Bone marrow (tissue), 2 donors: ENCODE data around the gene BTBD18.

Experiments
- DNase-seq, 2 donors: peaks; one replicate each; lab custom pipeline; 2025; lab: John Stamatoyannopoulos, UW

Gene BTBD18

DNA sequence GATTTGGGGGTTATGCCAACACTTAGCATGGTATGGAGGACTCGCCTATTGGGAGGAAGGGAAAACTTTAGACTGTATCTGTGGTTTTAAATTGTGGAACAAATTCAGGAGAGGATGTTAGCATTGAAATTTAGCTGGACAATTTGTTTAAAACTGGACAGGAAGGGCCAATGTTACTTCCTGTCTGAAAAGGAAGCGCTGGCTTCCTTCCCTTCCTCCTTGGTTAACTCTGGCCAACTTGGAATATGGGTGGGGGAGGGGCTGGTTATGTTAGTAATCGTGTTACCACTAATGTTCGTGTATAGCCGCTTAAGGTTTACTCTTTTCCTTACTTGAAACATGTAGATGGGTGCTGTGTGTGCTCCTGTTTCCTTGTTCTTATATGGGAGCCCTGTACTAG is 23.9 kb upstream of the BTBD18 start:
- no peak for DNase-seq

DNA sequence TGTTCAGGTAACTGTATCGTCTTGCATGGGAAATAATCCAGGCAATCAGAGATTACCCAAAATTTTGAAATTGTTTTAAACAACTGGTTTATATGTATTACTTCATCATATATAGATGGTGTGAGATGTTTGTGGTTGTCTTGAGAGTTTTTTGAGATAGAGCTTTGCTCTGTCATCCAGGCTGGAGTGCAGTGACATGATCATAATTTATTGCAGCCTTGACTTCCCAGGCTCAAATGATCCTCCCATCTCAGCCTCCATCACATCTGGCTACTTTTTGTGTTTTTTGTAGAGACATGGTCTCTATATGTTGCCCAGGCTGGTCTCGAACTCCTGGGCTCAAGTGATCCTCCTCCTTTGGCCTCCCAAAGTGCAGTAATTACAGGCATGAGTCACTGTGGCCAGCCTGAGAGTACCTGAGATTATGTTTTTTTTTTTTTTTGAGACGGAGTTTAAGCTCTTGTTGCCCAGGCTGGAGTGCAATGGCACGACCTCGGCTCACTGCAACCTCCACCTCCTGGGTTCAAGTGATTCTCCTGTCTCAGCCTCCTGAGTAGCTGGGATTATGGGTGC is 21.5 kb upstream of the BTBD18 start:
- DNase-seq: no peak

DNA sequence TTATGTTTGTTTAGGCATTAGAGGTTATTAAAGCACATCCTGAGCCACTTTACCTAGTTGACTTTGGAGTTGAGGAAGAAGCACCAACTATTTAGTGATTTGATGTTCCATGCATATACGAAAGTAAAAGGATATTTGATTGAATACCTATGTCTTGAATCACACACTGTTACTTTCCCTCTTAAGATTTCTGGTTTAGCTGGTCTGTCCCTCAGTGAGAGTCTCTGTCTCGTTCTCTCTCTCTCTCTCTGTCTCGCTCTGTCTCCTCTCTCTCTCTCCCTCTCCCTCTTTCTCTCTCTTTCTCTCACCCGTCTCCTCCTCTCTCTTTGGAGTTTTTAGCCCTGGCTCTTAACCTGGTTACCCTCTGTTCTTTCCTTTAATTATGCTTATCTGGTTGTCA is 20.9 kb upstream of the BTBD18 start:
- no peak for DNase-seq

DNA sequence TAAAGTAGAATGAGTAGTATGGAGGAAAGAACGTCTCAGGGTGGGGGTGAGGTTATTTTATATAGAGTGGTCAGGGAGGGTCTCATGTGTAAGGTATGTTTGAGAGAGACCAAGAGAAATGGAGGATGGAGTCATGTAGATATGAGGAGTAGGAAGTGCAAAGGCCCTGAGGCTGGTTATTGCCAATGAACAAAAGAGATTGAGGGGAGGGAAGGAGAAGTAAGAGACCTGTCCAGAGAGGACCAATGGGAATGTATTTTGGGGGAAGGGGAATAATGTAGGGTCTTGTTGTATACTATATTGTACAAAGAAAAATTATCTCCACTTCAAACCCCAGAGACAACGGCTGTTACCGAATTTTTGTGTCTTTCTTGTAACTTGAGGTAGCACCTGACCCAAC is 19.7 kb upstream of the BTBD18 start:
- no peak for DNase-seq

DNA sequence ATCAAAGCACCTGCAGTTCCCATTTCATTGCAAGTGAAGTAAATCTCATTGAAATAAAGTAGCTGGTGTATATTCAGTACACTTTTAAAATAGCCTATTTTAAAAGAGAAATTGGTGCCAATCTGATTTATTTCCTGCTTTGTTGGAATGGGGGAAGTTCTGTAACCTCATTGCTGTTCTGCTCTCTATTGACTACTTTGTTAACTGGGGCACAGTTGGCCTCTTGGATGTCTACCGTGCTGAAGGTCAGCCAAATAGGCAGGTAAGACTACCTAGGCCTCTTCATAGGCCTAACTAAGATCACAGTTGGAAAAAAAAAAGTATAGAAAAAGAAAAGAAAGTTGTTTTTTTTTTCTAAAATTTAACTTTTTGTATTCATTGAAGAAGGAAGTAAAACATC is 19.2 kb upstream of the BTBD18 start:
- DNase-seq: no peak

DNA sequence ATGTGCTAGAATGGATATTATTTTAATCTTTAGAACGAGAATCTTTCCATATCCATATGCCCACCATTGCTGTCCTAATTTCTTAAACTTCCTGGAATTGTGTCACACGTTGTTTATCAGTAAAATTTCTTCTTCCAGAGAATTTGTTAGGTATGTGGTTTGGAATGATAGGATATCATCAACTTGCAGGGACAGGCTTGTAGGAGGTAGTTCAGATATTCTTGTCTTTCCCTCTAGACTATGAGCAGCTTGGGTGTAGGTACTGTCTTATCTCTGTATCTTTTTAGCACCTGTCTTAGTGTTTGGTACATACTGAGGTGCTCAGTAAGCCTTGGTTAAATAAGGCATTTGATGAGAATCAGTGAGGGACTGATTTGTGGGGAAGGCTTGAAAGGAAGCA is 13.4 kb upstream of the BTBD18 start:
- DNase-seq: no peak

DNA sequence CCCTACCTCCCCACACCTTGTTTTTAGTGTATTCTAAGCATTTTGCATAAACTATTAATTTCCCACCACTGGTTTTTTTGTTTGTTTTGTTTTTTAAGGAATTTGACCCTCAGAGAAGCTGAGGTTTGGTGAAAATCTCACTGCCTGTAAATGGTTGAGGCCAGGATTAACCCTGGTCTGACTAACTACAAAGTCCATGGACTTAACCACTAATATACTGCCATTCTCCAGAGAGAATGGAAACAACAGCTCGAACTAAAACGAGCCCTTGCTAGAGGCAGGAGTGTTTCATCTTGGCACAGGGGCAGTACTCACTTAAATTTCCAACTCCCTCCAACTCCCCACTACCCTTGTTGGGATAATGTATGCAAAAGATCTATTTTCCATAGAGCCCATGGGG is 12.9 kb upstream of the BTBD18 start:
- no peak for DNase-seq

DNA sequence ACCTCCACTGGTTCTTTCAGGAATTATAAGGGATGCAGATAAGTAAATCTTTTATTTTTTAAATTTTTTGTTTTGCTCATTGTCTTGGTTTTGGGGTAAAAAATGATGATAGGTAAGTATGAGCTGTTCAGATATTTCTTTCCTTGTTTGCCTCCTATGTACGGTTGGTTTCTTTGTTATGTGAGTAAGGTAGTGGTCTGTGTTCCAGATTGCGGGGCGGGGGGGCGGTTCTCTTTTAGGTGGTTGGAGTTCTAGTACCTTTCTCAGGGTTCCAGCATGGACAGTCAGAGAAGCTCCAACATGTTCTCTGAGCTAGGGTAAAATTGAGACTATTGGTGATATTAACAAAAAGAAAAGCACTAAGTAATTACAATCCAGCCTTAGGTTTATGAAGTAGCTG is 12.4 kb upstream of the BTBD18 start:
- no peak for DNase-seq

DNA sequence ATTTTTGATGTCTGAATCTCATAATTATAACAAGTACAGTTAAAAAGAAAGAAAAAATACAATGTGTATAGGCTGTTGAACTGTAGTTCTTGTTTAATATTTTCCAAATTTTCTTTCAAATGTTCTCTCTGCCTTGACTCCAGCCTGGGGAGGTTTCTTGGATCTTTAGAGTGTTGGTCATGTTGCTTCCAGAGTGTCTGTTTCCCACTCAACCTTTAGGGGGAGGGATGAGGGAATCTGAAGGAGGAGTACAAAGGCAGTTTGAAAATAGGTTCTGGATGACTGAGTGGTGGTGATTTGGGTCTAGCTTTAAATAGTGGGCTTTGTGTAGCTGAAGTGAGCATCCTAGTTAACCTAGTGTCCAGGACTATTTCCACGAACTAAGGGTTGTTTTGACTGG is 11.9 kb upstream of the BTBD18 start:
- DNase-seq: peak in 1 of 2 donors; percentile 7

DNA sequence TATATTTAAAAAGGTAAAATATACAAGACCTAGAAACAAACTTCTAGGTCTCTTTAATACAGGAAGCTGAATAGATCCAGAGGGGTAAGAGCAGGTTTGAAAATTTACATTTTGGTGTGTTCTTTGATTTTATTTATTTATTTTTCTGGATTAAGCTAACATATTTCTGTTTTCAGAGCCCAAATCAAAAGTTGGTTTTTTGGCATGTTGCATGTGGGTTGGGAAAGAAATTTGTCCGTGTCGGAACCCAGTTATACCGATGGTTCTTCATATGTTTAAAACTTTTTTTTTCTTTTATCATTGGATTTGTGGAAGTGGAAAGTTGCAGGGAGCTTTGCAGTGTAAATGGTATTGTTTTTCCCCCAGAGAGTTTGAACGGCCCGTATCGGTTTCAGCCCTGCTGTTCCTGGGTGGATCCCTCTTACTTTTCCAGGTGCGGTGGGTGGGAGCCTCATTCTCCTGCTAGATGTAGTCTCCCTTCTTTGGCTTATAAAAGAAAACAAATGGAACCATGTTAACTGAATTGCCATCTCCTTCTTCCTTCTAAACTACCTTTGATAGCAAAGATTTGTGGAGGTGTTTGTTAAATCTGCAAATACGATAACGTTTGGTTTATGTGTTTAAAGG is 10.7 kb upstream of the BTBD18 start:
- no peak for DNase-seq

DNA sequence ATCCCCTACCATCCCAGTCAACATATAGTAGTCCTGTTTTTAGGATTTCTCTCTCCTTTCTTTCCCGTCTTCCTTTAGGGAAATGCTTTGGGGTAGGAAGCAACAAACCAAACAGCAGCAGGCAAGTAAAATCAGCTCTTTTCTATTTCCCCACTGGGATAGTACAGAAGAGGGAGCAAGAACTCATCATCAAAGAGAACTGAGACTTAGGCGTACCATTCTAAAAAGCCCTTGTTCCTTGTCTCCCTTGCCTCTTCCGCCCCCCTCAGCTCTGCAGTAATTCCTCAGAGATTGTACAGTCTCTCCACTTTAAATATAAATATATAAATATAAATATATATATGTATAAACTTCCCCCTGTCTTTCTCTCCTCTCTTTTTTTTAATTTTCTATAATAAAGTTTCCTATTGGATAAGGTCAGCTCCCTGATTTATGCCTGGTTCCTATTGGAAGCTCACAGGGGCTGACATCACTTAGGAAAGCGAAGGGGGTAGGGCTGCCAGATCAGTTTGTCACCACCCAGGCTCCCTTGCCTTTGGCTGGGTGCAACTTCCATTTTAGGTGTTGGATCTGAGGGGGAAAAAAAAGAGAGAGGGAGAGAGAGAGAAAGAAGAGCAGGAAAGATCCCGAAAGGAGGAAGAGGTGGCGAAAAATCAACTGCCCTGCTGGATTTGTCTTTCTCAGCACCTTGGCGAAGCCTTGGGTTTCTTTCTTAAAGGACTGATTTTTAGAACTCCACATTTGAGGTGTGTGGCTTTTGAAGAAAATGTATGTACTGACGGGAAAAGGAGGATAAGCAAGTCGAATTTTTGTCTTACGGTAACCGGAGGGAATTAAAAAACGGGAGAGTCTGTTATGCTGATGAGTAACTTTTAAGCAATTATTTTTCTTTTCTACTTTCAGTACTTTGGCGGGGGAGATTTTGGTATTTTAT is 9.9 kb upstream of the BTBD18 start, which contains the start of gene CTNND1:
Gene CTNND1 (plus strand): TSS at position 502 of the 934 bp plus-strand sequence. CDS start 29,677 bp downstream, outside the sequence.
- peak; percentile 35 to 88 for DNase-seq

DNA sequence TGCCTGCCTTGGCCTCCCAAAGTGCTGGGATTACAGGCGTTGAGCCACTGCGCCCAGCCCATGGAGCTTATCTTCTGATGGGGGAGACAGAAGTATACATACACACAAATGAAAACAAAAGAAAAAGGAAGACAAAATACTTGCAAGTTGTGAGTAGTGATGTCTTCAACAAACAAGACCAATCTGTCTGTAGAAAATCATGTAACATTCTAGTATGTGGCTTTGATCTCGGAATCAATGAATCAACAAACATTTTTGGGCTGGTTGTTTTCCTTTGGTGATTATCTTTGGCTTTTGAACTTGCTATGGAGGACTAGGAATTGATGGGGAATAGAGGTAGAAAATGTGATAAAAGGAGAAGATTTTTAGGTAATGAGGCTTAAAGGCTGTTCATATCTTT is 6.6 kb upstream of the BTBD18 start:
- DNase-seq: no peak

DNA sequence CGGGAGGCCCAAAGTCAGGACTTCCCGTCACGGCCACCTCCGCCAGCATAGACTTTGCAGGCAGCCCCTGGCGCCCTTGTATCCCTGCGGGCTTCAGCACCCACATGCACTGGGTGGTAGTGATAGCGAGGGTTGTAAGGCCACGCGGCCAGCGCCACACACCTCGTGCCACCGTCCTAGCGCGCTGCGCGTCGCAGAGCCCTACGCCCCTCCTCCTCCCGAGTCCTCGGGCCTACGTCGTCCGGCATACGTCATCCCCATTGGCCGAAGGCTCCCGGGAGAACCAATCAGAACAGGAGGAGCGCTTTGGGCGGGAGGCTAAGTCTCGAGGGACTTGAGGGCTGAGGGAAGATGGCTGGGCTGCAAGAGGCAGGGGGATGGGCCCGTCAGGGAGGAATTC is 1.3 kb upstream of the BTBD18 start:
- DNase-seq: no peak

DNA sequence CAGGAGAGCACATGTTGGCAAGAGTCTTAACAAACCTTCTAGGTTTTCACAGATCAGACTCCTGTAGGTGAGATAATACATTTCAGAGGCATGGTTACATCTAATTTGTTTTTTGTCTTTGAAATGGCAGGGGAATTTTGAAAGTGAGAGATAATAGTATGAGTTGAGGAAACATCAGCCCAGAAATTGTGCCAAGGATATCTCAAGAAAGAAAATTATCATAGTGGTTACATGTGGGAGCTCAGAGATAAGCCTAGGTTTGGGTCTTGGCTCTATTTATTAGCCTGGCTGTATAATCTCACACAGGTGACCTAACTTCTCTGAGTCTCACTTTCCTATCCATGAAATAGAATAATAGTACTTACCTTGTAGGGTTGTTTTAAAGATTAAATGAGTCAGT is 443 bp downstream of the BTBD18 start:
- no peak for DNase-seq

DNA sequence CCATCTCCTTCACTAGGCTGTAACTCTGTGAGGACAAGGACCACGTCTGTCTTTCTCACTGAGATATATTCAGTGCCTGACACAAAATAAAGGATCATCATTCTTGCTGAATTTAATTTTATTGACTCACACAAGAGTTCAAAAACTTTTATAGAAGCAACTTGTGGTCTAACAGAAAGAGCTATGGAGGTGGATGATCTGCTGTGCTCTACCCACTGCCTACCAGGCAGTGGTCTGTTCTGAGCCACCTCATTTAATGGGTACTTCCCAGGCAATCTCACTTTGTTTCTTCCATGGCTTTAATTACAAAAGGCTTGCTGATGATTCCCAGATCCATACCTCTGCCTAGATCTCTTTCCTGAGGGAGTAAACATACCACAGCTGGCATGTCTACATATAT is 4.7 kb downstream of the BTBD18 start:
- no peak for DNase-seq

DNA sequence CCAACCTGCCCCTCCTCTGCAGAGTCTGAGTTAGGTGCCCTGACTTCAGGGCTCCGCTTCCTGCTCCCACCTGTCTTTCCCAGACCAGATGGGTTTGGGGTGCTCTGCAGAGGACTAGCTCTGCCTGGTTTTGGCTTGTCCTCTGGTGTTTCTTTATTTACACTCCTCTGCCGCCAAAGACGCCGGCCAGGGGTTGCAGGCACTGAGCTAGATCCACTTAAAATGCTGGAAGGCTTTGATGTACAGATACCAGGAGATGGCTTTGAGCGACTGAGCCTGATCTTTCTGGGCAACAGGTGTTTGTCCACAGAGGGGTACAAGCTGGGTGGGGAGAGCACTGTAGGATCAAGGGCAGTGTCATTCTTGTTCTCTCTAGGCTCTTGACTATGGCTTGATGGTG is 6.4 kb downstream of the BTBD18 start:
- no peak for DNase-seq

DNA sequence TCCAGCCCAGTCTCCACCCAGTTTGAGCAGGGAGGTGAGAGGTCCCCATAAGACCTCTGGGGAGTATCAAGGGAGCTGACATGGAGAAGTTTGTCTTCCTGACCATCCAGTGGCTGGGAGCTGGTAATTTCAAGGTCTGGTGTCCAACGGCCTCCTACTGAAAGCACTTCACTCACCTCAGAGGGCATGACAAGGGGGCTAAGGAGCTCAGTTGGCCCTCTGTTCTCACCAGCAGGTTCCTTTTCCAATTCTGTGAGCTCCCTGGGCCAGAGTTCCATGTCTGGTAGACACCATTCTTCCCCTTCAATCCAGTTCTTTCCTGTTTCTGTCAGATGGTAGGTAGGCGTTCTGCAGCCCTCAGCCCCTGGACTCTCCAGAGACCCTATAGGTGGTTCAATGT is 7.3 kb downstream of the BTBD18 start:
- no peak for DNase-seq

DNA sequence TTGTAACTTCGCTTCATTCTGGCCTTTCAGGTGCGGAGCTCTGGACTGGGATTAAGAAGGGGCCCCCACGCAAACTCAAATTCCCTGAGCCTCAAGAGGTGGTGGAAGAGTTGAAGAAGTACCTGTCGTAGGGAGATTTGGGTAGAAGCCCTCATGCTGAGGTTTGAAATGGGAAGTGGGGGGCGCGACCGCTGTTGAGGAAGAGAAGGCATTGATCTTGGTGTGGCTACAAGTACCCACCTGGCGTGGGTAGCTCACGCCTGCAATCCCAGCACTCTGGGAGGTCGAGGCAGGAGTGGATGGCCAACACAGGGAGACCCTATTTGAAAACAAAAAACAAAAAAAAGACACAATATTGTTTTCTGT is 9.5 kb downstream of the BTBD18 start:
- DNase-seq: no peak

DNA sequence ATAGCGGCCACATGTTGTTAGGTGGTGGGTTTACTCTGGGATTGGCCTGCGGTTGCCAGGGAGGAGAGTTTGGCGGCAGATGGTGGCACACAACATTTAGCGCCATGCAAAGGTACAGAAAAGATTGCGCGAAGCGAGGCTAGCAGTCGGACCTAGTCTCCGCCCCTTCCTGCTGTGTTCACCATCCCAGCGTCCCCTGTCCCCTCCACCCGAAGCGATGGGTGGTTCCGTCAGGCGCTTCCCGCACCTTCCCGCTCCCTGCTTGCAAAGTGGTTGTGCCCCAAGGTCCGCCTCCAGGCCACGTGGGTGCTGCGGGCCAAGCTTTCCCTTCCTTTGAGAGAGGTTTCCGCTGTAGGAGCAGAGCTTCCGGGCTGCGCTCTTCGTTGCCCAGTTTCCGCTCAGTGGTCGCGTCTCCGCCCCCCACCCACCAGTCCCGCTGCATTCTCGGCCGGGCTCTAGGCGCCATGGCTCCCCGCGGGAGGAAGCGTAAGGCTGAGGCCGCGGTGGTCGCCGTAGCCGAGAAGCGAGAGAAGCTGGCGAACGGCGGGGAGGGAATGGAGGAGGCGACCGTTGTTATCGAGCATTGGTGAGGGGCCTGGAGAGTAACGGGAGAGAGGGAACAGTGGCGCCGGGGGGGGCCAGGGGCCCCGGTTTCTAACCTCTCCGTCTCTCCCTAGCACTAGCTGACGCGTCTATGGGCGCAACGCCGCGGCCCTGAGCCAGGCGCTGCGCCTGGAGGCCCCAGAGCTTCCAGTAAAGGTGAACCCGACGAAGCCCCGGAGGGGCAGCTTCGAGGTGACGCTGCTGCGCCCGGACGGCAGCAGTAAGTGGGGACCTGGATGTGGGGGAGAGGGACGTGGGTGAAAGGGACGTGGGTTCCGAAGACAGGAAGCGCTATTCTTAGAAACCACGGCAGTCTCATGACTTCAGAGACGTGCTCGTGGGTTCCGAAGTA is 10.2 kb downstream of the BTBD18 start, which contains the start of gene SELENOH:
Gene SELENOH (plus strand): TSS at position 360 of the 955 bp plus-strand sequence. CDS start 105 bp downstream, at position 465.
- peak; percentile 74 to 95 for DNase-seq

DNA sequence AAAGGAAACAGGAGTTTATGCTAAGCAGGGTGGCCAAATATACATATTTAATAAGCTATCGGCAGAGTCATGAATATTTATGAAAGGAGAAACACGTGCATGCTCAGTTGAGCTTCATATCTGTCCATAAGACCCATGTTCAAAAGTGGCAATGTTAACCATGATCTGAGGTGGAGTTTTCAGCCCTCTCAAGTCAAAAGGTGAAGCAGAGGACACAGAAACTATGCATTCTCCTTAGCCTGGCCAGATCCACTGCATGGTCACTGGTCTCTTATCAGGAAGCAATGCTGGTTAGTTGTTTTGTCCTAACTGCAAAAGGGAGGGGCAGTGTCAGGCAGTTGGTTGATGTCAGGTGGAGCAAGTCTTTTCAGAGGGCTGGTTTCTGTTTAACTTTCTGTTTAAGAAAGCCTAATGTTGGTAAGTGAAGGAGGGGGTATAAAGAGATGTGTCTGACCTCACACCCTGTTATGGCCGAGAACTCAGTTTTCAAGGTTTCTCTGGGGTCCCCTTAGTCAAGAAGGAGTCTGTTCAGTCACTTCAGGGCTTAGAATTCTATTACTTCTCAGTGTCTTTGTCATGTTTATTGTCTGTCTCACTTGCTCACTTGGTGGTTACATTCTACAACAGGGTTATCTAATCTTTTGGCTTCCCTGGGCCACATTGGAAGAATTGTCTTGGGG is 15.9 kb downstream of the BTBD18 start:
- no peak for DNase-seq

DNA sequence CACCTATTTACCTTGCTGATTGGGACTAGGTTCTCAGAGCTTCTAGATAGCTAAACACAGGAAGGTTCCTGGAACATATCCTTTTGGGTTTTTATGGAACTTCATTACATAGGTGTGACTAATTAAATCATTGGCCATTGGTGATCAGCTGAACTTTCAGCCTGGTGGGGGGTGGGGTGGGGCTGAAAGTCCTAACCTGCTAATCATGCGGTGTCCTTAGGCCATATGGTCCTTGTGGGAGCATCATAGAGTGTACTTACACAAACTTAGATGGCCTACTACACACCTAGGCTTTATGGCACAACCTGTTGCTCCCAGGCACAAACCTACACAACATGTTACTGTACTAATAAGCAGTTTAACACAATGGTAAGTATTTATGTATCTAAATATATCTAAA is 19.0 kb downstream of the BTBD18 start:
- DNase-seq: no peak
